Stomach smooth muscle (tissue), 2 donors: ENCODE measurements around the gene MUCL1.

Experiments
- H3K27ac ChIP-seq: one replicate; pipeline ENCODE4 v1.7.0; 2013; ENCODE audit warnings: mild to moderate bottlenecking, low read length, inconsistent platforms
- H3K27me3 ChIP-seq, 2 donors: one replicate each; pipeline ENCODE4 v1.7.0; 2013; ENCODE audit warnings: low read length in 2 of 2; ENCODE audit not compliant: insufficient read depth in 2 of 2, control insufficient read depth in 1 of 2
- H3K36me3 ChIP-seq, 2 donors: one replicate each; pipeline ENCODE4 v1.7.0; 2013; ENCODE audit warnings: low read length in 2 of 2; ENCODE audit not compliant: control insufficient read depth in 2 of 2, insufficient read depth in 2 of 2
- H3K4me1 ChIP-seq: one replicate; pipeline ENCODE4 v1.7.0; 2013; ENCODE audit warnings: low read length; ENCODE audit not compliant: control insufficient read depth, insufficient read depth
- H3K4me3 ChIP-seq, 2 donors: one replicate each; pipeline ENCODE4 v1.7.0; 2013; ENCODE audit warnings: low read length in 2 of 2
- H3K9ac ChIP-seq, 2 donors: one replicate each; pipeline ENCODE4 v1.7.0; 2013; ENCODE audit warnings: low read length in 2 of 2, mild to moderate bottlenecking in 1 of 2
- H3K9me3 ChIP-seq, 2 donors: one replicate each; pipeline ENCODE4 v1.7.0; 2013; ENCODE audit warnings: low read length in 2 of 2; ENCODE audit not compliant: control insufficient read depth in 2 of 2
- donor health status: healthy.
- donor health status: Pancreatic carcinoma.

MUCL1 gene, protein sequence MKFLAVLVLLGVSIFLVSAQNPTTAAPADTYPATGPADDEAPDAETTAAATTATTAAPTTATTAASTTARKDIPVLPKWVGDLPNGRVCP

DNA sequence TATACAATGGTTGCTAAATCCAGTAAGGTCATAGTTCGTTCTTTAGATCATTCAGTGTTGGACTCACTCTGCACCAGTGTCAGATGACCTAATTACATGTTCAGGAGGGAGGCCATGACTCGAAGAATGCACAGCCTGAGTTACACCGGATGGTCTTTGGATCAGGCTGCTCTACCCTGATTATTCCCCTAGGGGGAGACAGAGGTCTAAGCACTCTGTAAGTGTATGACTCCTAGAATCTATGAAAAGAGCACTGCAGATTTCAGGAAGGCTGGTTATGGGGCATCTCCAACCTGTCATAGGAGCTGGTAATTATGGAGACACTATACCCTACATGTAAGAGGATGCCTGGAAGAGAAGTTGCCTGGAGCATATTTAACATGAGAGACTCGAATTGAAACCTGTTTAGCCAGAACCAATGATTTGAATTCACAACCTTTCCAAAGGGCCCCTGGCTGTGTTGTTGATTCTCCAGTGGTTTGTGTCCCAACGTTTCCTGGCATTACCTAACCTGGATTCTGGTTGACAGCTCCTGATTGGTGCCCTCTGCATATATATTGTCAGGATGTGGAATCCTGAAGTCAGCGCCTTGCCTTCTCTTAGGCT lies at the start of gene MUCL1:
Gene MUCL1 (plus strand): TSS at position 584 of the 606 bp plus-strand sequence. CDS start 67 bp downstream, outside the sequence.
- H3K4me3 ChIP-seq = no peak within 1 kb of the TSS
- H3K36me3 ChIP-seq = no peaks in the 10 kb centered on the region
- no peaks in the 10 kb centered on the region for H3K27me3 ChIP-seq
- no peak within 1 kb of the TSS for H3K9ac ChIP-seq
- H3K27ac ChIP-seq = no peak within 1 kb of the TSS
- no peaks in the 10 kb centered on the region for H3K4me1 ChIP-seq
- peaks cover 0 to 7% of the 10 kb centered on the region in 2 donors for H3K9me3 ChIP-seq

DNA sequence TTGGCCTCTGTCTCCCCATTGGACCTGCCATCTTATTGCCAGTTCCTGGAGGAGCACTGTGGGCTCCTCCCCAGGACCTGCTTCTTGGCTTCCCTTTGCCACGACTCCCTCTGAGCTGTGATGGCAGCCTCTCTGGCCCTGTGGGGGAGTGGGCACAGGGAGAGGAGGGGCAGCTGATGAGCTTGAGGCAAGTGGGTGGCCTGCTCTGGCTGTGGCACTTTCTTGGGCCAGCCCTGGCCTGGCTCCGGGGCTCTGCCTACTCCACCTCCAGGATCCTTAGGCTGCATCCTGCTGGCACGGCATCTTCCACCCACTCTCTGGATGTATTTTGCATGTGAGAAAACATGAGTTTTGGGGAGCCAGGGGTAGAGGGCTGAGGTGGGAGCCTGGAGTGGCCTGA lies 32.6 kb upstream of the MUCL1 start:
- Histone ChIP-seq H3K27ac (no peak overlapping the region), H3K36me3 (no peaks in the 10 kb centered on the region), H3K4me1 (no peaks in the 10 kb centered on the region), H3K27me3 (no peaks in the 10 kb centered on the region), H3K4me3 (no peak overlapping the region), H3K9me3 (peaks cover 3 to 4% of the 10 kb centered on the region in 2 donors), H3K9ac (no peak overlapping the region)

DNA sequence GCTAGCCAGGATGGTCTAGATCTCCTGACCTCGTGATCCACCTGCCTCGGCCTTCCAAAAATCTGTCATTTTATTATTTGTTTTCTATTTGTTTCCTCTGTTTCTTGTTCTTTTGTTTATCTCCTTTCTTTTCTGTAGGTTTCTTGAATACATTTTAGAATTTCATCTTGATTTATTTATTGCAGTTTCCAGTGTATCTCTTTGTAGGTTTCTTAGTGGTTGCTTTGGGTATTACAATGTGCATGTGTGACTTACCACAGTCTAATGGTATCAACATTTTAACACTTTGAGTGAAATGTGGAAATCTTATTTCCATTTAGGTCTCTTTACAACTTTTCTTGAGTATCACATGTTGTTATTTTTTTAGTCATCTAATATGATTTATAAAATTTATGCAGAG lies 29.9 kb upstream of the MUCL1 start:
- Histone ChIP-seq H3K9ac (no peak overlapping the region), H3K27me3 (no peaks in the 10 kb centered on the region), H3K9me3 (peaks cover 0 to 4% of the 10 kb centered on the region in 2 donors), H3K36me3 (no peaks in the 10 kb centered on the region), H3K4me1 (no peaks in the 10 kb centered on the region), H3K27ac (no peak overlapping the region), H3K4me3 (no peak overlapping the region)

DNA sequence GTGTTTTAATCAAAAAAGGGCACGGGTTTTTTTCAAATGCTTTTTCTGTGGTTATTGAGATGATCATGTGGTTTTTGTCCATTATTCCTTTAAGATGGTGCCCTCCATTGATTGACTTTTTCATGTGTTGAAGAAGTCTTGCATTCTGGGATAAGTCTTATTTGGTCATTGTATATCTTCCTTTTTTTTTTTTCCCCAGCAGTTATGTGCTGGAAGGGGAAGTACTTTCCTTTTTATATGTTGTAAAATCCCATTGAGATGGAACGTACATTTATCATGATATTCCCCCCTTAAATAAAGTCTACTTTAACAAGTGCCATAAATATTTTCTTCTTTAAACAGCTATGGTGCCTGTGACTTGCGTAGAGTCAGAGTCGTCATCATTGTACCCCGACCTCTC lies 24.8 kb upstream of the MUCL1 start:
- Histone ChIP-seq H3K27me3 (no peaks in the 10 kb centered on the region), H3K4me1 (no peaks in the 10 kb centered on the region), H3K9me3 (no peaks in the 10 kb centered on the region), H3K27ac (no peak overlapping the region), H3K4me3 (no peak overlapping the region), H3K9ac (no peak overlapping the region), H3K36me3 (no peaks in the 10 kb centered on the region)

DNA sequence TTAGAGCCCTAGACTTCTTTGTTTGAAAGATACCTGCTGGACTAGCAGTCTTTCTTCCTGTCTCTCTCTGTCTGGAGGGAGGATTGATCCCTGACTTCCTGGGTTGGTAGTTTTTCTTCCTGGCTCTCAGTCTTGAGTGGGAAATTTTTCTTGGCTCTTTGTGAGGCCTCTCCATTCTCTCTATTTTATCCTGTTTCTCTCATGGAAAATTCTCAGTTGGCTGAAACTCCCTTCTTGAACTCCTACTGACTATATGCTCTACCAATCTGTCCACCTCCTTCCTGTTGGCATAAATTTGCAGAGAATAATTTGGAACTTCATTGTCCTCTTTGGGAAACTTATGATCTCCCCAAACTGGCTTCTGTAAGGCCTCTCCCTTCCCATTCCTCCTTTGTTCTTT lies 24.1 kb upstream of the MUCL1 start:
- Histone ChIP-seq H3K27ac (no peak overlapping the region), H3K36me3 (no peaks in the 10 kb centered on the region), H3K27me3 (no peaks in the 10 kb centered on the region)

DNA sequence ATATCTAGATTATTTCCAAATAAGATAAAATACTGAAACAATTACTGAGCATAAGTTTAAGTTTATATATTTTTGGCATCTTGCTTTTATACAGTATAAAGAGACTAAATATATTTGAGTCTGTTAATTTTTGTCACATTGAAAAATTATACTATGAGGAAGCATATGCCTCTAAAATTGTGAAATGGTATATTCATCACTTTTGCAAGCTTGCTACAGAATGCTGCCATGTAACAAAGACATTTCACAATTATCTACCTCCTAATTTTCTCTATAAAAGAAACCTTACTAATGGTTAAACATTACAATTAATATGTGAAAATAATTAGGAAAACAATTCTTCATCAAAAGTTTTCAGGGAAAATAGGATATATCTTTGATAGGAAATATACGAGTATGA lies 22.7 kb upstream of the MUCL1 start:
- no peaks in the 10 kb centered on the region for H3K27me3 ChIP-seq
- H3K4me3 ChIP-seq = no peak overlapping the region
- H3K27ac ChIP-seq = no peak overlapping the region
- H3K36me3 ChIP-seq = no peaks in the 10 kb centered on the region
- H3K4me1 ChIP-seq = no peaks in the 10 kb centered on the region
- H3K9me3 ChIP-seq = no peaks in the 10 kb centered on the region
- H3K9ac ChIP-seq = no peak overlapping the region

More for the DNA sequence above, 24.1 kb upstream of the MUCL1 start:
- Histone ChIP-seq H3K9me3 (no peaks in the 10 kb centered on the region), H3K4me3 (no peak overlapping the region), H3K9ac (no peak overlapping the region), H3K4me1 (no peaks in the 10 kb centered on the region)

DNA sequence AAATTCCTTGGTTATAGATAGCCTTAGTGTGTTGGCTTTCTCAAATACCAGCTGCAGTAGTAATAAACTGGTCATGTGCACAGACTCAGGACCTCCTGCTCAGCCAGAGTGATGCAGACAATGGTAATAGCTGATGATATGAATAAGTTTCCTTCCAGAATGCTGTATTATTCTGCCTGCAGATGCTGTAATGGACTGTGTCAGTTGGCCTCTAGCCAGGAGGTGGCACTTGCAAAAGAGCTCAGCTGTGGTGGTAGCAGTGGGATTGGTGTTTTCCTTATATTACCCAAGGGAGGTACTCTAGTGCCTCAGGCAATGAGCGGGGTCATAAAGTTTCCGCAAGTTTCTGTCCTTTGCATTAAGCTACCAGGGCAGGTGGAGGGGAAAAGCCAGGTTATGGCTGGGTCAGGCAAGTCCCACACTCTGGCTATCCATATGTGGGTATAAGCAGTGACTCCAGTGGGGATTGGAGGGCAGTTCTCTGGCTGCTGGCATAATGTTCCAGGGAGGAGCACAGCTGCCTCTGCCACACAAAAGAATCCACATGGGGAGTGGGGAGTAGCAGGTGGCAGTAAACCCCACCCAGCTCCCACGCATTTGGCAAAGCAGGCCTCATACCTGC lies 14.0 kb upstream of the MUCL1 start:
- Histone ChIP-seq H3K9me3 (no peaks in the 10 kb centered on the region), H3K27me3 (no peaks in the 10 kb centered on the region), H3K27ac (no peak overlapping the region), H3K9ac (no peak overlapping the region), H3K4me1 (no peaks in the 10 kb centered on the region), H3K4me3 (no peak overlapping the region), H3K36me3 (no peaks in the 10 kb centered on the region)

DNA sequence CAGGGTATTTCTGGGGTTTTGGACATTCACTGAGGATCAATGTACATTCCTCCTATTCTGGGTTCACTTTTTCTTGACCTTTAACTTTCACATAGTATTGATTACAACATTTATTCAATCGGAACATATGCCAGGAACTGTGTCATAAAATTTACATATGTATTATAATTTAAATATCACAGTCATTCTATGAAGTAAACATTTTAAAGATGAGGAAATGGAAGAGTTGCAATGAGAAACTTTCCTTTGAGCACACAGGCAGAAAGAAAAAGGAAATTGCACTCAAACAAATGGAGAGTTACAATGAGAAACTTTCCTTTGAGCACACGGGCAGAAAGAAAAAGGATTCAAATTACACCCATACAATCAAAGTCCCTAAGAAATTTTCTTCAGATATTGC lies 3.1 kb downstream of the MUCL1 start:
- H3K4me1 ChIP-seq = no peaks in the 10 kb centered on the region
- no peak overlapping the region for H3K27ac ChIP-seq
- H3K36me3 ChIP-seq = no peaks in the 10 kb centered on the region
- H3K27me3 ChIP-seq = no peaks in the 10 kb centered on the region
- peaks cover 0 to 7% of the 10 kb centered on the region in 2 donors for H3K9me3 ChIP-seq
- no peak overlapping the region for H3K4me3 ChIP-seq
- H3K9ac ChIP-seq = no peak overlapping the region

DNA sequence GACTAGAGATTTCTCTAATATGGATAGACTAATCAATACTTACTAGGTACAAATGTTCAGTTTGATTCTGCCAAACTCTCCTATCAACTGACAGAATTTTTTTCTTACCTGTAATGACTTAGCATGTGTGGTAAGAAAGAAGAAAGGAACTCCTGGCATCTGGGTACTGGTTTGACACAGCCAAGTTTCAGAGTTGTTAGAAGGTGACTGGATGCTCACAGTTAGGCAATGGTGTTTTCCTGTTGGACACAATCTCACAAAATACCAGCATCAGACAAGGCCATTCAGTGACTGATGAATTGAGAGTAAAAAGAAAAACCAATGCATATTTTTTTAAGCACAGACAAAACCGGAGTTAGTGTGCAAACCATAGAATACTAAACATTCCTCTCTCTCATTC lies 4.2 kb downstream of the MUCL1 start:
- H3K27me3 ChIP-seq = no peaks in the 10 kb centered on the region
- no peak overlapping the region for H3K9ac ChIP-seq
- H3K36me3 ChIP-seq = no peaks in the 10 kb centered on the region
- H3K27ac ChIP-seq = no peak overlapping the region
- peaks cover 0 to 7% of the 10 kb centered on the region in 2 donors for H3K9me3 ChIP-seq
- H3K4me1 ChIP-seq = no peaks in the 10 kb centered on the region
- H3K4me3 ChIP-seq = no peak overlapping the region

DNA sequence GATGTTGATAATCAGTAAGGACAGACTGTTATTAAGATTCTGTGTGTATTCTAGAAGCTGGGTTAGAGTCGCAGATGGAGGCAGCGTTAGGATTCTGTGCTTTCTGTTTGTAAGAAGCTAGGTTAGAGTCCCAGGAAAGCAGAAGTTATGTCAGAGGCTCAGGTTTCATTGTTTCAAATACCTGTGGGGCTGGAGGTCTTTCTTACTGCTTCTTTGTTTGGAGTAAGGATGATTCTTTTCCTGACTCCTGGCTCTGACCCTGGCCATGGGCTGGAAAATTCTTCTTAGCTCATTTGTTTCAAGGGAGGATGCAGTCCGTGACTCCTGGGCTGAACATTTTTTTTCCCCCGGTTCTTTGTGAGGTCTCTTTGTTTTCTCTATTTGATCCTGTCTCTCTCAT lies 5.2 kb downstream of the MUCL1 start:
- H3K4me3 ChIP-seq = no peak overlapping the region
- no peak overlapping the region for H3K9ac ChIP-seq
- no peaks in the 10 kb centered on the region for H3K27me3 ChIP-seq
- H3K27ac ChIP-seq = no peak overlapping the region
- H3K36me3 ChIP-seq = no peaks in the 10 kb centered on the region
- H3K9me3 ChIP-seq = no peaks in the 10 kb centered on the region
- no peaks in the 10 kb centered on the region for H3K4me1 ChIP-seq

DNA sequence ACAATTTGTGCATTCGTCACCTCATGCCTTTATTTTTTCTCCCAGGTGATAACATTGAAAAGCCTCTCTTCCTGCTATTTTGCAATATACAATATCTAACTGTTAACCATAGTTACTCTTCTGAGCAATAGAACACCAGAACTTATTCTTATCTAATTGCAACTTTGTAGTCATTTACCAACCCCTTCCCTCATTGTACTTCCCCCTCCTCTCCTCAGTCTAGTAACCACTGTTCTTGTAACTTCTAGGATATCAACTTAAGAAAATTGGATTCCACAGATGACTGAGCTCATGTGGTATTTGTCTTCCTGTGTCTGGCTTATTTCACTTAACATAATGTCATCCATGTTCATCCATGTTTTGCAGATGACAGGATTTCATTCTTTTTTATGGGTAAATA lies 7.6 kb downstream of the MUCL1 start:
- Histone ChIP-seq H3K4me1 (no peaks in the 10 kb centered on the region), H3K36me3 (no peaks in the 10 kb centered on the region), H3K4me3 (no peak overlapping the region), H3K9ac (no peak overlapping the region), H3K27ac (no peak overlapping the region), H3K27me3 (no peaks in the 10 kb centered on the region), H3K9me3 (no peaks in the 10 kb centered on the region)
